ENCODE measurements around the gene PTPRS. TPM values are rescaled to one million over a fixed set of nuclear protein-coding genes. Genes with fewer than 3 reads are reported as not detected.
"Not testable (repeated sequence)": the region's sequence is repeated elsewhere in the genome, so short reads cannot be mapped to it uniquely, and the experiment has no call there.

PTPRS gene
- total RNA-seq, 2 experiments from 2014 or later: 0.02 to 0.08 TPM

GRCh38 chr19:5334824-5335500, 5.7 kb downstream of the PTPRS start:
- H3K27ac Mint-ChIP-seq: peak overlapping the region; percentile 2
- H3K9me3 Mint-ChIP-seq: no peaks in the 10 kb centered on the region

GRCh38 chr19:5334366-5334739, 6.3 kb downstream of the PTPRS start:
- Mint-ChIP-seq H3K9me3 (no peaks in the 10 kb centered on the region), H3K4me3 (no peak overlapping the region), H3K4me1 (peaks cover 9% of the 10 kb centered on the region), H3K27me3 (peaks cover 46% of the 10 kb centered on the region), H3K36me3 (ENCODE audit: low read depth) (no peaks in the 10 kb centered on the region), H3K27ac (no peak overlapping the region)
- POLR2A ChIA-PET: no interaction called here
- DNase-seq: no peak
- CTCF ChIA-PET: no interaction called here

More at GRCh38 chr19:5334824-5335500, 5.7 kb downstream of the PTPRS start:
- CTCF ChIA-PET: no interaction called here
- Mint-ChIP-seq H3K4me3 (no peak overlapping the region), H3K27me3 (peaks cover 48% of the 10 kb centered on the region), H3K4me1 (peaks cover 10% of the 10 kb centered on the region), H3K36me3 (ENCODE audit: low read depth) (no peaks in the 10 kb centered on the region)
- POLR2A ChIA-PET: no interaction called here
- no peak for DNase-seq

- H3K4me1 Mint-ChIP-seq: peaks cover 4% of the 10 kb centered on the region
- ChIA-PET POLR2A (no interaction called here), CTCF (no interaction called here)
- H3K36me3 Mint-ChIP-seq (ENCODE audit: low read depth): no peaks in the 10 kb centered on the region
- H3K4me3 Mint-ChIP-seq: no peak overlapping the region
- peaks cover 40% of the 10 kb centered on the region for H3K27me3 Mint-ChIP-seq
- H3K27ac Mint-ChIP-seq: no peak overlapping the region
- DNase-seq: no peak
- no peaks in the 10 kb centered on the region for H3K9me3 Mint-ChIP-seq
These were observed 6.8 kb downstream of the PTPRS start for GRCh38 chr19:5333581-5334365.

- DNase-seq: no peak
- Mint-ChIP-seq H3K4me1 (peaks cover 4% of the 10 kb centered on the region), H3K9me3 (no peaks in the 10 kb centered on the region), H3K4me3 (no peak overlapping the region), H3K36me3 (ENCODE audit: low read depth) (no peaks in the 10 kb centered on the region), H3K27me3 (peaks cover 27% of the 10 kb centered on the region), H3K27ac (no peak overlapping the region)
- ChIA-PET CTCF (no interaction called here), POLR2A (no interaction called here)
These were observed 8.1 kb downstream of the PTPRS start for GRCh38 chr19:5332501-5332900.

GRCh38 chr19:5331790-5332189, 8.8 kb downstream of the PTPRS start:
- Mint-ChIP-seq H3K4me1 (peaks cover 4% of the 10 kb centered on the region), H3K9me3 (no peaks in the 10 kb centered on the region), H3K27ac (no peak overlapping the region), H3K27me3 (peaks cover 22% of the 10 kb centered on the region), H3K36me3 (ENCODE audit: low read depth) (no peaks in the 10 kb centered on the region), H3K4me3 (no peak overlapping the region)
- no peak for DNase-seq
- ChIA-PET POLR2A (no interaction called here), CTCF (no interaction called here)

GRCh38 chr19:5330307-5330720, 10.3 kb downstream of the PTPRS start:
- Mint-ChIP-seq H3K9me3 (no peaks in the 10 kb centered on the region), H3K27ac (no peak overlapping the region), H3K36me3 (ENCODE audit: low read depth) (no peaks in the 10 kb centered on the region), H3K4me1 (no peaks in the 10 kb centered on the region), H3K27me3 (peaks cover 10% of the 10 kb centered on the region), H3K4me3 (no peak overlapping the region)
- POLR2A ChIA-PET: no interaction called here
- no peak for DNase-seq
- CTCF ChIA-PET: interaction anchor here (0.7 kb wide), 1 partner anchor 38 kb away, joined by 4 read pairs; no protein-coding TSS in a partner anchor

- CTCF ChIA-PET: no interaction called here
These were observed 11.5 kb downstream of the PTPRS start for GRCh38 chr19:5329141-5329540.

GRCh38 chr19:5328407-5328806, 12.2 kb downstream of the PTPRS start:
- H3K36me3 Mint-ChIP-seq (ENCODE audit: low read depth); POLR2A ChIA-PET; H3K4me3 Mint-ChIP-seq; H3K4me1 Mint-ChIP-seq; H3K27ac Mint-ChIP-seq; H3K9me3 Mint-ChIP-seq; CTCF ChIA-PET; DNase-seq; H3K27me3 Mint-ChIP-seq: not testable (repeated sequence)

More at GRCh38 chr19:5329141-5329540, 11.5 kb downstream of the PTPRS start:
- Mint-ChIP-seq H3K36me3 (ENCODE audit: low read depth) (no peaks in the 10 kb centered on the region), H3K27me3 (no peaks in the 10 kb centered on the region), H3K27ac (no peak overlapping the region), H3K4me1 (no peaks in the 10 kb centered on the region), H3K9me3 (peaks cover 3% of the 10 kb centered on the region), H3K4me3 (no peak overlapping the region)
- no peak for DNase-seq
- POLR2A ChIA-PET: no interaction called here

- no peaks in the 10 kb centered on the region for H3K36me3 Mint-ChIP-seq (ENCODE audit: low read depth)
- H3K27ac Mint-ChIP-seq: no peak overlapping the region
- CTCF ChIA-PET: no interaction called here
- POLR2A ChIA-PET: no interaction called here
- peaks cover 8% of the 10 kb centered on the region for H3K27me3 Mint-ChIP-seq
- H3K4me1 Mint-ChIP-seq: no peaks in the 10 kb centered on the region
- no peak overlapping the region for H3K4me3 Mint-ChIP-seq
- H3K9me3 Mint-ChIP-seq: peaks cover 3% of the 10 kb centered on the region
- DNase-seq: no peak
These were observed 13.5 kb downstream of the PTPRS start for GRCh38 chr19:5326986-5327623.

GRCh38 chr19:5326545-5326944, 14.1 kb downstream of the PTPRS start:
- ChIA-PET POLR2A (no interaction called here), CTCF (no interaction called here)
- Mint-ChIP-seq H3K4me3 (no peak overlapping the region), H3K27ac (no peak overlapping the region), H3K4me1 (peaks cover 2% of the 10 kb centered on the region), H3K9me3 (peaks cover 3% of the 10 kb centered on the region), H3K36me3 (ENCODE audit: low read depth) (no peaks in the 10 kb centered on the region), H3K27me3 (peaks cover 8% of the 10 kb centered on the region)
- no peak for DNase-seq

- Mint-ChIP-seq H3K4me3 (no peak overlapping the region), H3K9me3 (peaks cover 3% of the 10 kb centered on the region), H3K4me1 (peaks cover 5% of the 10 kb centered on the region), H3K27ac (no peak overlapping the region), H3K27me3 (peaks cover 8% of the 10 kb centered on the region), H3K36me3 (ENCODE audit: low read depth) (no peaks in the 10 kb centered on the region)
- DNase-seq: no peak
- ChIA-PET POLR2A (no interaction called here), CTCF (no interaction called here)
These were observed 15.7 kb downstream of the PTPRS start for GRCh38 chr19:5324947-5325346.

GRCh38 chr19:5323475-5323811, 17.2 kb downstream of the PTPRS start:
- no peak for DNase-seq
- Mint-ChIP-seq H3K9me3 (peaks cover 3% of the 10 kb centered on the region), H3K36me3 (ENCODE audit: low read depth) (no peaks in the 10 kb centered on the region), H3K4me1 (peaks cover 5% of the 10 kb centered on the region), H3K27me3 (peaks cover 8% of the 10 kb centered on the region), H3K4me3 (no peak overlapping the region), H3K27ac (no peak overlapping the region)
- CTCF ChIA-PET: no interaction called here
- POLR2A ChIA-PET: no interaction called here

GRCh38 chr19:5321851-5322681, 18.5 kb downstream of the PTPRS start:
- peak; percentile 12 for DNase-seq
- H3K9me3 Mint-ChIP-seq: peaks cover 3% of the 10 kb centered on the region
- peaks cover 8% of the 10 kb centered on the region for H3K27me3 Mint-ChIP-seq
- ChIA-PET POLR2A (no interaction called here), CTCF (interaction anchor here (1.0 to 1.6 kb wide), 2 partner anchors 15 to 22 kb away, joined by 3 read pairs; no protein-coding TSS in a partner anchor)
- H3K4me1 Mint-ChIP-seq: peaks cover 5% of the 10 kb centered on the region
- H3K36me3 Mint-ChIP-seq (ENCODE audit: low read depth): no peaks in the 10 kb centered on the region
- no peak overlapping the region for H3K4me3 Mint-ChIP-seq
- H3K27ac Mint-ChIP-seq: no peak overlapping the region
